RPMI8226 (cell line): ENCODE measurements around the gene TRABD.

ENCODE experiments used
- DNase-seq: peaks from one replicate; pipeline ENCODE4 v3.0.0-alpha.2; 2015

The TRABD gene

DNA sequence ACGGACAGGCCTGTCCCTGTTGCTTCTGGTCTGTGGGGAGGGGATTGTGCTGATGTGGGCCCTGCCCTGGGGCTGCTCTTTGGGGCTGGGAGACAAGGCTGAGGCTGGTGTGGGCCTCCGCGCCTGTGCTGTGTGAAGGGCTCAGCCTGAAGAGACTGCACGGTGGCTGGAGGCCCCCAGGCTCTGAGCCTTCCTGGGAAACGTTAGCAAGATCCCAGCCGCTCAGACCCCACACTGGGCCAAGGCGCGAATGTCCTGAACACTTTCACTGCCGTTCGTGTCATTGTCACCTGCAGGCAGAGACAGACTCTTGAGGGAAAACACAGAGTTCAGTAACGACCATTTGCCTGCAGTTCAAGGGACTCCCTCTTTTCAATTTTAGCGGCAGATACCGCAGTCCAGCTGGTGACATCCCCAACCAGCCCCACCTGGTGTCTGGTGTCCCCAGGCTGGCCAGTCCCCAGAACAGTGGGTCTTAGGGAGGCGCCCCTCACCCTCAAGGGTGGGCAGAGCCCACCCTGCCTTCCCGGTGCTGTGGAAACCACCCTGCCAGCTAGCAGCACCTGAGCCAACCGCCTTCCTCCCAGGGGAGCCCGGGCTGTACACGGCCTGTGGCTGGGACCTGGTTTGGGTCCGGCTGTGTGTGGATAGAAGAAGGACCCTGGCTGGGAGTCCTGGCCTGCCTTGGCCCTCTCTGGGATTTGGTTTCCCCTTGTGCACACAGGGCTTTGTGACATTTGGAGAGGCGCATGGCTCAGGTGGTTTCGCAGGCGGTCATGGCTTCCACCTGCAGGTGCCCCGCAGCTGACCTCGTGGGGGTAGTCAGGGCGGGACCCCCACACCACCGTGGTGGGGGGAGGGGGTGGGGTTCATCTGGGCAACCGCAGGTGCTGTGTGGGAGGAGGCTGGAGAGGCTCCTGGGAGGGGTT is 9.5 kb upstream of the TRABD start:
- DNase-seq = no peak

DNA sequence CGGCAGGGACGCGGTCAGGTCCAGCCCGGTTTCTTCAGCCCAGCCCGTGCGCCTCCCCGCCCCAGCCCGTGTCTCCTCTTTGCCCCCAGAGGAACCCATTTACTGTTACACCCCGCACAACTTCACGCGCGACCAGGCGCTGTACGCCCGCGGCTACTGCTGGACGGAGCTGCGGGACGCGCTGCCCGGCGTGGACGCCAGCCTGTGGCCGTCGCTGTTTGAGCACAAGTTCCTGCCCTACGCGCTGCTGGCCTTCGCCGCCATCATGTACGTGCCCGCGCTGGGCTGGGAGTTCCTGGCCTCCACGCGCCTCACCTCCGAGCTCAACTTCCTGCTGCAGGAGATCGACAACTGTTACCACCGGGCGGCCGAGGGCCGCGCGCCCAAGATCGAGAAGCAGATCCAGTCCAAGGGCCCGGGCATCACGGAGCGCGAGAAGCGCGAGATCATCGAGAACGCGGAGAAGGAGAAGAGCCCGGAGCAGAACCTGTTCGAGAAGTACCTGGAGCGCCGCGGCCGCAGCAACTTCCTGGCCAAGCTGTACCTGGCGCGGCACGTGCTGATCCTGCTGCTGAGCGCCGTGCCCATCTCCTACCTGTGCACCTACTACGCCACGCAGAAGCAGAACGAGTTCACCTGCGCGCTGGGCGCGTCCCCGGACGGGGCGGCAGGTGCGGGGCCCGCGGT is 8.7 kb upstream of the TRABD start:
- no peak for DNase-seq

DNA sequence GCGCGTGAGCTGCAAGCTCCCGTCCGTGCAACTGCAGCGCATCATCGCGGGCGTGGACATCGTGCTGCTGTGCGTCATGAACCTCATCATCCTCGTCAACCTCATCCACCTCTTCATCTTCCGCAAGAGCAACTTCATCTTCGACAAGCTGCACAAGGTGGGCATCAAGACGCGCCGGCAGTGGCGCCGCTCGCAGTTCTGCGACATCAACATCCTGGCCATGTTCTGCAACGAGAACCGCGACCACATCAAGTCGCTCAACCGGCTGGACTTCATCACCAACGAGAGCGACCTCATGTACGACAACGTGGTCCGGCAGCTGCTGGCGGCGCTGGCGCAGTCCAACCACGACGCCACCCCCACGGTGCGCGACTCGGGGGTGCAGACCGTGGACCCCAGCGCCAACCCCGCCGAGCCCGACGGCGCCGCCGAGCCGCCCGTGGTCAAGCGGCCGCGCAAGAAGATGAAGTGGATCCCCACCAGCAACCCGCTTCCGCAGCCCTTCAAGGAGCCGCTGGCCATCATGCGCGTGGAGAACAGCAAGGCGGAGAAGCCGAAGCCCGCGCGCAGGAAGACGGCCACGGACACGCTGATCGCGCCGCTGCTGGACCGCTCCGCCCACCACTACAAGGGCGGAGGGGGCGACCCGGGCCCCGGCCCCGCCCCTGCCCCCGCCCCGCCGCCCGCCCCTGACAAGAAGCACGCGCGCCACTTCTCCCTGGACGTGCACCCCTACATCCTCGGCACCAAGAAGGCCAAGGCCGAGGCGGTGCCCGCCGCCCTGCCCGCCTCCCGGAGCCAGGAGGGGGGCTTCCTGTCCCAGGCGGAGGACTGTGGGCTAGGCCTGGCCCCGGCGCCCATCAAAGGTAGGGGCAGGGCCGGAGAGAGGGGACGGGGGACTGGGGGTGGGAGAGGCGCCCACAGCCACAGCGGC is 7.9 kb upstream of the TRABD start:
- DNase-seq = no peak

DNA sequence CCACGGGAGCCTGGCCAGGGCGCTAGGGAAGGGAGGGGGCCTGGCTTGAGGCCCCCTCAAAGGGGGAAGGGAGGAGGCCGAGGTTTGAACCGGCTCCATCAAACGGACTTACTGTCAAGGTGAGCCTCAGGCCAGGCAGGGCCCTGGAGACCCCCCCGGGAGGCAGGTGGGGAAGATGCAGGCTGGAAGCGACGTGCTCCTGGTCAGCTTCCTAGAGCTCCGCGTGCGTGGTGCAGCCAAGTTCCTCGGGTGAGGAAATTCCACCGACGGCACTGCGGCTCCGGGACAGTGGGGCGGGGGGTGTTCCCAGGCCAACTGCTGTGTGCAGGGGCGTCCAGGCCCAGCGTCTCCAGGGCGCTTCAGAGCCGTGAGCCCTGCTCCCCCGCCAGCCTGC is 7.2 kb upstream of the TRABD start:
- no peak for DNase-seq

DNA sequence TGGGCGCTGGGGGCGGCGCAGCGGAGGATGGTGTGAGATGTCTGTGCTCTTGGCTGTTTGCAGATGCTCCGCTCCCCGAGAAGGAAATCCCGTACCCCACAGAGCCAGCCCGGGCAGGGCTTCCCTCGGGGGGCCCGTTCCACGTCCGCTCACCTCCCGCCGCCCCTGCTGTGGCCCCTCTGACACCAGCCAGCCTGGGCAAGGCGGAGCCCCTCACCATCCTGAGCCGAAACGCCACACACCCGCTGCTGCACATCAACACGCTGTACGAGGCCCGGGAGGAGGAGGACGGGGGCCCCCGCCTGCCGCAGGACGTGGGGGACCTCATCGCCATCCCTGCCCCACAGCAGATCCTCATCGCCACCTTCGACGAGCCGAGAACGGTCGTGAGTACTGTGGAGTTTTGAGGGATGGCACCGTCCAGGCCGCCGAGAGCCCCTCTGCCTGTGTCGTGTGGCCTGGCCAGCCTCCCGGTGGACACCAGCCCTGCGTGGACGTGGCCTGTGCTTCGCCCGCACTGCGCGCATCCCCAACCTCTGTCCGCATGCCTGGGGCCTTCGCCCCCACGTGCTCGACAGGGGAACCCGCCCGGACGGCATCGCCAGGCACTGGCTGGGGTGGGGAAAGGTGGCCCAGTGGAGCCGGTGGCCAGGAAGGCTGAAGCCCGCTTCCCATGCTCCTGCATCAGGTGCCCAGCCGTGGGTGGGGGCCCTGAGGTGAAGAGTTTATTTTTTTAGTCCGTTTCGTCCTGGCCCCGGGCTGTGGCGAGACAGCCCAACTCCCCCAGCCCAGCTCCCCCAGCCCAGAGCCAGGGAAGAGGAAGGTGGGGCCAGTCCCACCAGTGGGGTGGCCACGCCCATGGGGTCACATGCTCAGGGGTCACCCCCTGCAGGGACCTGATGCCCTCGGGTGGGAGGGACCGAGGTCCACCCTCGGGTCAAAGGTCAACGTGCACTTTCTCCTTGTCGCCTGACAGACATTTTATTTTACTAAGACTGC is 6.5 kb upstream of the TRABD start:
- DNase-seq = no peak

DNA sequence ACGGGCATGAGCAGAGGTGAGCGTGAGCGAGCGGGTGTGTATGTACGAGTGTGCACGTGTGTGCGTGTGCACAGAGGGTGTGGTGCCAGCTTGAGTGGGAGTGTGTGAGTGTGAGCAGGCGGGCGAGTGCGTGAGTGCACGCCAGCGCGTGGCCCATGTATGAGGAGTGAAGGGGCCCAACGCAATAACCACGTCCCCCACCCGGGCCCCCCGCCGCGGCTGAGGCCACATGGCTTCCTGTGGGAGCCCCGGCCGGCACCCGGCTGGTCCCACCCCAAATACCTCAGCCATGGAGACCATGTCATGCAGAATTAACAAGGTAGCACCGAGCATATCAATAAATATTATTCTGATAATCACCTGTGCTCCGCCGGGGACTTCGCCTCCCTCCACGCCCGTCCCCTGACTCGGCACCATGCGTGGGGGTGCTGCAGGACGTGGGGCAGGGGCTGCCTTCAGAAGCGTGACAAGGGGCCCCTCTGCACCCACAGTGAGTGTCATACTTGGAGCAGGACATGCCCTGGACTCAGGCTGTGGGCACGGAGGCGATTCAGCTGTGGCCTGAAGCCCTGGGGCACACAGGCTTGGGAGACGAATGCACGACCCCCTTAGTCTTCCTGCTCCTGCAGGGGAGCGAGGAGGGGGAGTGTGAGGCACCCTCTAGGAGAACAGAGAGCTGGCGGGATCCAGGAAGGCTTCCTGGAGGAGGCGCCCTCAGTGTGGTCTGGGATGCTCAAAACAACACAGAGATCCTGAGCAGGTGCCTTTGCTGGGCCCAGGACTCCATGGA is 5.6 kb upstream of the TRABD start:
- no peak for DNase-seq

DNA sequence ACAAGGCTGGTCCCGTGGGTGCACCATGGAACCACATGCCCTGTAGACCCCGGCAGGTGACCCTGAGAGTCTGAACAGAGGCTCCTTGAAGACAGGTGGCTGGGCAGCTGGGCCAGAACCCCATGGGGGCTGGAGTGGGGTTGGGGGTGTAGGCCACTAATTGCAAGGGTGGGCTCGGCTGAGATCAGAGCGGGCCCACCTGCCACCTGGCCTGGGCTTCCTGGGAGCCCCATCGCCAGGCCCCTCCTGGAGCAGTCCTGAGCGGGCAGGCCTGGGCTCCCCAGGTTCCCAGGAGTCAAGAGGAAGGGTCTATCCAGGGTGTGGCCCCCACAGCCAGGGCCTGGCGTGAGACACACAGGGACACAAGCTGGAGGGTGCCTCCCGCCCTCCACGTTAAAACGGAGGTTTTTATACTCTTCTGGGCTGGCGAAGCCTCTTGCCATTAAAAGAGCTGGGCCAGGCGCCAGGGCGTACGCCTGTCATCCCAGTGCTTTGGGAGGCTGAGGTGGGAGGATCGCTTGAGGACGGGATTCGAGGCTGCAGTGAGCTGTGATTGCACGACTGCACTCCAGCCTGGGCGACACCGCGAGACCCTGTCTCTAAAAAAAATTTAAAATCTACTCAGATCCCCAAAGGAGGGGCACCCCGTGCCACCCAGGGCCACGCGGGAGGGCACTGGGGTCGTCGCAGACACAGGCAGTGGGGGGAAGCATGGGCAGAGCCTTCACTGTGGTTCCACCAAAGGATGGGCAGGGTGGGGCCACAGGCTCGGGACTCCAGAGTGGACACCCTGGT is 4.8 kb upstream of the TRABD start:
- no peak for DNase-seq

GRCh38 chr22:50182176-50183081 is 3.3 kb upstream of the TRABD start:
- DNase-seq = peak; percentile 47

- DNase-seq = no peak
Observed at GRCh38 chr22:50183141-50183971, 2.4 kb upstream of the TRABD start.

DNA sequence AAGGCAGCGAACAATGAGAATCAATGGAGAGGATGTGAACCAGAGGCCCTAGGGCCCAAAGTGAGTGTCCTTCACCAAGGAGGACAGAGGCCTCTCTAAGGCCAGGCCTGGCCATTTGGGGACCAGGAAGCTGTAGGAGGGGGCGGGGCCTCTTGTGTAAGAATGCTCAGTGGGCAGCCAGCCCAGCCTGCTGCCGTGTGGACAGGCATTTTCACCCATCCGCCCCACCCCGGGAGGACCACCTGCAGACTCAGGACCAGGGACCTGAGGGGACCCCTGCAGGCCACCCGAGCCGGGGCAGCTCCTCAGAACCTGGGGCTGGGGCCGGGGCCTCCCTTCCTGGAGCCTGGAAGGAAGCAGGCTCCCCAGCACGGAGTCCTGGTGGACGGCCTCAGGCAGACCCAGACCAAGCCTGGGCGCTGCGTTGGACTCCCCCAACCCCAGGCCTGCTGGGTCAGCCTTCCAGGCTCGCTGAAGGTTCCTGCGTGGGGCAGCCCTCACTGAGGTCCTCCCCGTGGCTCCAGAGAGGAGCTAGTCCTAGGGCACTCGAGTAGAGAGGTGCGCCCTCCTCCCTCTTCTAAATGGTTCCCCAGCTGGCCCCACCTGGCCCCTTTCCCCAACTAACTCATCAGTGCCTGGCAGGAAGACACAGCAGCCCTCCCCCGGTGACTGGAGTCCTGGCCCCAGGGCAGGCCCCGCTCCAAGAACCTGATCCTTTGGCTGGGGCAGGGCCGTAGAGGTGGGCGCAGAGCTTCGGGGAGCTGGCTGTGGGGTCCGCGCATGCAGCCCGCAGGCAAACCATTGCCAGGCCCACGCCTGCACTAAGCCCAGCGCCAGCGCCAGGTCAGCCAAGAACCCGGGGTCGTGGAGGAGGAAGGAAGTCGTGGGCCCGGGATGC is 1.5 kb upstream of the TRABD start:
- DNase-seq = no peak

DNA sequence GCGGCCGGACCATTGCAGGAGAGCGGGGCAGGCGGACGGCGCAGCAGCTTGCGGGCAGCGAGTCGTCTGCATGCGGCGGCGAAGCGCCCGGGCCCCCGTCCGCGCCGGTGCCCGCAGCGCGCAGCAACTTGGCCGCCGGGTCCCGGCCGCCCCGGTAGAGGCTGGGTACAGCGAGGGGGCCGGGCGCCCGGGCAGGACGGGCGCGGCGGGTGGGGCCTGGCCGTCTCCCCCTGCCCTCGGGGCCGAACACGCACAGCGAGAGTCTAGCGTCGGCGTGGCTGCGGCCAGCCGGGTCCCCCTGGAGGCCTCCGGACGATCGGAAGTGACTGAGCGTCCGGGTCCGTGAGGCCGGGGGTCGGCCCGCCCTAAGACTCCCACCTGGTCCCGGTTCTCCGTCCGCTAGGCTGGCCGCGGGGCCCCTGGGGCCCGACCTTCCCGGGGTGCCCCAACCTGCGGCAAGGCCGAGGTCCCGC is 775 bp upstream of the TRABD start:
- no peak for DNase-seq

GRCh38 chr22:50186181-50186714 is 535 bp downstream of the TRABD start:
- no peak for DNase-seq

GRCh38 chr22:50186761-50187523 is 1.2 kb downstream of the TRABD start:
- DNase-seq = peak; percentile 74

DNA sequence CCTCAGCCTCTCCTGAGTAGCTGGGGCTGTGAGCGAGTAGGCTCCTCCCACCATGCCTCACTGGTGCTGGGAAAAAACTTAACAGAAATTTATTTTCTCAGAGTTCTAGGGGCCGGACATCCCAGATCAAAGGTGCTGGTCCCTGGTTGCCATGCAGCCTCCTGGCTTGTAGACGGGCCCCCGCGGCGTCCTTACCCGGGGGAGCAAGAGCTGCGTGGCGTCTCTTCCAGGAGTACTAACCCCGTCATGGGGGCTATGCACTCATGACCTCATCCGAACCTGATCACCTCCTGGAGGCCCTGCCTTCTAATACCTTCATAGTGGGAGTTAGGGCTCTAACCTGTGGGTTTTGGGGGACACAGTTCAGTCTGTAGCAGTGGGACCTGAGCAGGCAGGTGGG is 2.6 kb downstream of the TRABD start:
- no peak for DNase-seq

- DNase-seq = peak; percentile 86
Observed at GRCh38 chr22:50189184-50189848, 3.6 kb downstream of the TRABD start.
